HepG2 (cell line): ENCODE measurements around the gene CNNM1. TPM values are rescaled to one million over a fixed set of nuclear protein-coding genes. Genes with fewer than 3 reads are reported as not detected.

Experiments
- ARID3A ChIP-seq: IDR thresholded peaks from 2 replicates; pipeline ENCODE4 v1.6.1; 2012; ENCODE audit warnings: low read depth, low read length, improper control_type of control experiment
- FOXA3 ChIP-seq: IDR thresholded peaks from 2 replicates; pipeline ENCODE4 v1.6.1; 2016; ENCODE audit warnings: missing genetic modification reagents, missing compliant biosample characterization
- HNF1A ChIP-seq, 2 experiments: sonication (generic) in 1 of 2; formaldehyde crosslinking in 1 of 2; IDR thresholded peaks; 2 replicates each; pipeline versions ENCODE4 v1.4.0 to v1.6.1; 2016 to 2020; ENCODE audit warnings: borderline replicate concordance in 1 of 2, low read depth in 1 of 2, mild to moderate bottlenecking in 1 of 2, missing genetic modification reagents in 1 of 2
- IRF2 ChIP-seq: IDR thresholded peaks from 2 replicates; pipeline ENCODE4 v1.6.1; 2018; ENCODE audit warnings: missing genetic modification reagents, missing compliant biosample characterization
- KAT2B ChIP-seq: fragments of 150-350 bp; IDR thresholded peaks from 2 replicates; pipeline ENCODE4 v1.6.1; 2014; ENCODE audit warnings: low read depth, low read length, borderline replicate concordance
- TEAD3 ChIP-seq: optimal IDR thresholded peaks from 2 replicates; pipeline ENCODE3; 2016; ENCODE audit warnings: borderline replicate concordance
- ZNF282 ChIP-seq: fragments of 450-650 bp; IDR thresholded peaks from 2 replicates; pipeline ENCODE4 v1.6.1; 2018; ENCODE audit not compliant: partially characterized antibody
- polyA plus RNA-seq, 8 experiments: library from polyadenylated mRNA; depleted of rRNA in 3 of 8; stranded (reverse) in 7 of 8; unstranded in 1 of 8; fragments of >200 nt; fragmentation: Illumina TruSeq in 4 of 8; extraction: Trizol in 4 of 8; gene quantifications; 2 replicates each; pipeline versions ENCODE4 v1.2.1 to v1.2.3, GENCODE V29; 2011 to 2016; ENCODE audit warnings: low read depth in 4 of 8, missing spikeins in 1 of 8, mixed read lengths in 1 of 8; ENCODE audit not compliant: insufficient read depth in 1 of 8
- total RNA-seq, 5 experiments: library from RNA; depleted of rRNA; stranded (reverse); fragments of >200 nt; fragmentation: Illumina TruSeq; extraction: Trizol; gene quantifications; 2 replicates each; pipeline ENCODE4 v1.2.3, GENCODE V29; 2016; ENCODE audit warnings: low read depth in 1 of 5

The CNNM1 gene
- total and polyA plus RNA-seq, 2 of the 13 experiments (the other 11 are each of a cell fraction or from before 2014, with no cell fraction given), result 4.3 to 9.6 TPM

- TF ChIP-seq HNF1A (IDR thresholded peaks at IDR 0.05; ENCODE audit: low read depth) (no peak), HNF1A (CRISPR knock-in tag; IDR thresholded peaks at IDR 0.05; ENCODE audit: borderline replicate concordance) (no peak), ARID3A (0 out of 2 replicates have a peak, but pooled peaks have one; percentile 32), TEAD3 (CRISPR knock-in tag) (peak; percentile 94), IRF2 (CRISPR knock-in tag) (0 out of 2 replicates have a peak, but pooled peaks have one; percentile 18), ZNF282 (no peak), KAT2B (peak; percentile 44; the same call in 1 of the 2 replicates), FOXA3 (peak; percentile 57)
Measured at GRCh38 chr10:99339077-99339476, 9.9 kb downstream of the CNNM1 start (continued).
